HL-60/S4 (cell line): Measurements from ENCODE around the gene ZNF292.
"Not testable (repeated sequence)": the region's sequence is repeated elsewhere in the genome, so short reads cannot be mapped to it uniquely, and the experiment has no call there.

ENCODE experiments used
- in situ Hi-C: fragments of 300-500 bp; cut with MboI; formaldehyde crosslinking; loops from 2 replicates; pipeline ENCODE4 v1.14.3; 2022; ENCODE audit warnings: low sequenced_read_pairs

Gene ZNF292

GRCh38 chr6:87161299-87161698, 5.9 kb downstream of the ZNF292 start:
- in situ Hi-C loops = no loop called here

- in situ Hi-C loops = no loop called here
Measured at GRCh38 chr6:87164004-87164403, 8.6 kb downstream of the ZNF292 start.

- in situ Hi-C loops = no loop called here
Measured at GRCh38 chr6:87164506-87164905, 9.1 kb downstream of the ZNF292 start.

GRCh38 chr6:87165185-87165584, 9.8 kb downstream of the ZNF292 start:
- in situ Hi-C loops = no loop called here

- in situ Hi-C loops = no loop called here
Measured at GRCh38 chr6:87171938-87172633, 16.7 kb downstream of the ZNF292 start.

- in situ Hi-C loops = no loop called here
Measured at GRCh38 chr6:87174078-87174579, 18.8 kb downstream of the ZNF292 start.

GRCh38 chr6:87176493-87176892, 21.1 kb downstream of the ZNF292 start:
- in situ Hi-C loops = no loop called here

- in situ Hi-C loops = no loop called here
Measured at GRCh38 chr6:87180105-87180728, 24.9 kb downstream of the ZNF292 start.

GRCh38 chr6:87181903-87182302, 26.5 kb downstream of the ZNF292 start:
- in situ Hi-C loops = no loop called here

GRCh38 chr6:87182321-87182720, 27.0 kb downstream of the ZNF292 start:
- in situ Hi-C loops = no loop called here

GRCh38 chr6:87182940-87183339, 27.6 kb downstream of the ZNF292 start:
- in situ Hi-C loops = no loop called here

- in situ Hi-C loops = no loop called here
Measured at GRCh38 chr6:87183687-87184086, 28.3 kb downstream of the ZNF292 start.

- in situ Hi-C loops = no loop called here
Measured at GRCh38 chr6:87184762-87185250, 29.4 kb downstream of the ZNF292 start.

- in situ Hi-C loops = no loop called here
Measured at GRCh38 chr6:87196275-87196842, 41.0 kb downstream of the ZNF292 start.

- in situ Hi-C loops = no loop called here
Measured at GRCh38 chr6:87197547-87197946, 42.2 kb downstream of the ZNF292 start.

- in situ Hi-C loops = not testable (repeated sequence)
Measured at GRCh38 chr6:87198022-87198810, 42.9 kb downstream of the ZNF292 start.

- in situ Hi-C loops = no loop called here
Measured at GRCh38 chr6:87199787-87200186, 44.4 kb downstream of the ZNF292 start.

- in situ Hi-C loops = no loop called here
Measured at GRCh38 chr6:87200469-87201175, 45.3 kb downstream of the ZNF292 start.

GRCh38 chr6:87203448-87204023, 48.2 kb downstream of the ZNF292 start:
- in situ Hi-C loops = no loop called here

GRCh38 chr6:87209812-87210211, 54.4 kb downstream of the ZNF292 start:
- in situ Hi-C loops = no loop called here
